CD4-positive, alpha-beta T cell treated with Interleukin-6 at 100 ng/mL for 8 hours (primary cell): ENCODE measurements around the gene CDON.
A peak's percentile ranks its signal among the peaks of the same experiment; 100 is the strongest.

ENCODE experiments used
- DNase-seq: peaks from one replicate; pipeline ENCODE4 v3.0.0-alpha.2; 2020; ENCODE audit warnings: mixed read lengths, low spot score

Gene CDON

DNA sequence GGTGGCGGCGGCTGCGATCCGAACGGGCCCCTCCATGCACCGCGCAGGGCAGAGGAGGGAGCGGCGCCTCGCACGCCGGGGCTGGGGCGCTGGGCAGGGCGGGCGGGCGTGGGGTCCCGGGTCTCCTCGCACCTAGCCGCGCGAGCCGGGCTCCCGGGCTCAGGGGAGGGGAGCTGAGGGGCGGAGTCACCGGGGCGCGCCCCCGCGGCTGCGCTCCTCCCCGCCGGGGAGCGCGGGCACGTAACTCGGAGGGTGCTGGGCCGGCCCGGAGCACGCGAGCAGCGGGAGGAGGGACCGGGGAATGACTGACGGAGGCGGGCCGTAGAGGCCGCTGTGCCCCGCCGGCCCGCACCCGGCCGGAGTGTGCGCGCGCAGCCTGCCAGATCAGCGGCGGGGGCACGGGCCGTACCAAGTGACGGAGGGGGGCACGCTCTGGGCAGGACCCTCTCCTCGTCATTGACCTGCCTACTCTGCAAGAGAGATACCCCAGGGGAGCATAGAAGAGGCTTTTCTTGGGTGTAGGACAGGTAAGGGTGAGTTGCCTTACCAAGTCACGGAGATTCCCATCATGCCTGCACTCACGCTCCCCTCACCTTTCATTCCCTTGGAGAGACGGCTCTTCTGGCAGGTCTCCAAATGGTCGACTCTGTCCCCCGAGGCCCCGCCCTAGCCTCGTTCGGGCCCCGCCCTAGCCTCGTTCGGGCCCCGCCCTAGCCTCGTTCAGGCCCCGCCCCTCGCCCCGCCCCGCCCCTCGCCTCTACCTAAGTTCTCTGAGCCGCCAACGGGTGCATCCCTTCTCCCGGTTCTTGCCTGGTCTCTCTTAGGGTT, at the start of gene CDON:
TSS of gene CDON (minus strand) at position 188 of the 828 bp plus-strand sequence. CDS start 39,390 bp downstream, outside the sequence.
- DNase-seq, result peak; percentile 91

DNA sequence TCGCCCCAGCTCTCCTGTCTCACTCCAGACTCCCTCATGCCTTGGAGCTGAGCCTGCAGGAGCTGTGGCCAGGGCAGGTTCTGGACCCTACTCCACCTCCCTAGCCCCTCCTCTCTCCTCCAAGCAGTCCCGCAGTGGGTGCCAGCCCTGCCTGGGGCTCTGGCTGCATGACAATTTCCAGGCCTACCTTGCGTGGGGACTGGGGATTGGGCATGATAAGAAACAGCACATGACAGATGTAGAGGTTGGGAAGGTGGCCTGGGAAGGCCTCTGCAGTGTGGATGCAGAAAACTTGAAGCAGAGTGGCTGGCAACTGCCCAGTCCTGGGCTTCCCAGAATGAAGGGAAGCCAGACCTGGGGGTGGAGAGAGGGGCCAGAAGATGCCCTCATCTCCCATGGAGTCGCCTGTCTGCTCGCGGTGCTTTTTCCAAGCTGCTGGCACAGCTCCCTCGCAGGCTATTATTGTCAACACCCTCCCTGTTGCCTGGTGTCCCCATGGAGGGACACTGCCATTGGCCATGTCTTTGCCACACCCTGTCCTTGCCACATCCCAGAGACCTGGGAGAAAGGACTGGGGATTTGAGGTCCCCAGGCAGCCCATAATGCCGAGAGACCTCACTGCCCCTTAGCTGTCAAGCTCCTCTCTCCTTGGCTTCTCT, 48.9 kb upstream of the CDON start:
- DNase-seq, result no peak

- DNase-seq, result no peak
Observed at GRCh38 chr11:126109941-126110731, 47.5 kb upstream of the CDON start.

DNA sequence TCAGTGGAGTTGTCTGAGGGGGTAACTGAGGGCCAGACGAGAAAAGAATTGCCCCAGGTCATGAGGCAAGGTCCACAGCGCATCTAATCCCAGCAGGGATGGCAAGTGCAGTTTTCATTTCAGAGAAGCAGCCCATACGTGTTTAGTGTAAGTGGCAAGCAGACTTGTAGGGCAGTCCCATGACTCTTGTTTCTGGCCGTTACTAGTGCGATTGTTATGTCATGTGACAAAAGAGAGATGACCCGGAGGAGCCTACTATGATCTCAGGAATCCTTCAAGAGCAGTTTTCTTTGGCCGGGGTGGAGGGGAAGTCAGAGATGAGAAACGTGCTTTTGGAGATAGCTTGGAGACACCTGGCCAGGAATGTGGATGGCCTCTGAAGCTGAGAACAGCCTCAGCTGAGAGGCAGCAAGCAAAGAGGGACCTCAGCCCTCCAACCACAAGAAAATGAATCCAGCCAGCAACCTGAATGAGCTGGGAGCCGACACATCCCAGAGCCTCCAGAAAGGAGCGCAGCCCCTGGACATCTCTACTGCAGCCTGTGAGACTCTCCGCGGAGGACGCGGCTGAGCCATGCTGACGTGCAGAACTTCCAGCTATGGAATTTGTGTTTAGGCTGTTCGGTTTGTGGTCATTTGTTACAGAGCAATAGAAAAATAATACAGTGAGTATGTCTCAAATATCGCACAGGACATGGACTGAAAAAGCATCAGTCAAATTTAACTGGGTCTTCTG, 44.1 kb upstream of the CDON start:
- no peak for DNase-seq

- no peak for DNase-seq
Observed at GRCh38 chr11:126105748-126106080, 43.0 kb upstream of the CDON start.

DNA sequence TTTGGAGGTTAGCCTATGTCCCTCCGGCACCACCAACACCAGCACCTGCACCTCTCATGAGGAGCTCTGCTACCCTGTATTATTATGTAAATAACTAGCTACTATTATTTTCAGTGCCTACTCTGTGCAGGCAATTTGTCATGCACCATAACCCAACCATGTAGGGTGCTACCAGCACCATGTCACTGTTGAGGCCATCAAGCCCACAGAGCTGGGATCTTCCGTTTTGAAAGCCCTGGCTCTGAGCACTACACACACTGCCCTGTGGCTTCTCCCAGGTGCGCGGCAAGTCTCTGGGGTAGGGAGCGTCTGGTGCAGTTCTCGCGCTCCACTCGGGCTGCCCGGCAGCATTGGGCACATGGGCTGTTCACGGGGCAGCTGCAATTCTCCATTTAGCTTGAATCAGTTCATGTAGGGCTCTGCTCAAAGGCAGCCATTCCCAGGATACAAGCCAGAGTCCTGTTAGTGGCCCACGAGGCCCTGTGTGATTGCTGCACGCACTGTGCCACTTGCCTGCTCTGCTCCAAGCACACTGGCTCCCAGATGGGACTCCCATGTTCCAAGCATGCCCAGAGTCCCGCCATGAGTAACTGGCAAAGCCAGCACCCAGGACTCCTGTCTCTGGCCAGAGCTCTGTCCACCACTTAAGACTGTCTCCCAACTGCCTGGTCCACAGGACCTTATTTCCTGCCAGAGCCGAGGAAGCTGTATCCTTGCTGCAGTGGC, 42.5 kb upstream of the CDON start:
- DNase-seq, result no peak

- no peak for DNase-seq
Observed at GRCh38 chr11:126104420-126104819, 41.8 kb upstream of the CDON start.

GRCh38 chr11:126103150-126103549, 40.5 kb upstream of the CDON start:
- DNase-seq, result no peak

- DNase-seq, result no peak
Observed at GRCh38 chr11:126102436-126102981, 39.8 kb upstream of the CDON start.

- DNase-seq, result no peak
Observed at GRCh38 chr11:126101930-126102283, 39.2 kb upstream of the CDON start.

GRCh38 chr11:126101251-126101929, 38.7 kb upstream of the CDON start:
- no peak for DNase-seq

- no peak for DNase-seq
Observed at GRCh38 chr11:126100716-126101115, 38.0 kb upstream of the CDON start.

GRCh38 chr11:126098204-126098769, 35.6 kb upstream of the CDON start:
- no peak for DNase-seq

DNA sequence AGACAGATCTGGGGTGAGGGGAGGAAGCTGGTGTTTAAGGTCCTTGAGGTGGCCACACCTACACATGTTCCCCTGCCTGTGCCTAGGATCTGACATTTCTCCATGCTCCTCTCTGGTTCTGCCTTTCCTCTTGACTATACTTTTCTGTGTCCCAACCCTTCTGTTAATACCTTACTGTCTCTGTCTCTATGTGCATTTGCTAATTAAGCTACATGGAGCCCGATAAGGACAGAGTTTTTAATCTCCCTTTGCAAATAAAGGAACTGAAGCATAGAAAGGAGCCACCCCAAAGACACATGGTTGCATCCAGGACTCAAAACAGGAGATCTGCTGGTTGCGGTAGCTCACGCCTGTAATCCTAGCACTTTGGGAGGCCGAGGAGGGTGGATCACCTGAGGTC, 33.1 kb upstream of the CDON start:
- DNase-seq, result no peak

DNA sequence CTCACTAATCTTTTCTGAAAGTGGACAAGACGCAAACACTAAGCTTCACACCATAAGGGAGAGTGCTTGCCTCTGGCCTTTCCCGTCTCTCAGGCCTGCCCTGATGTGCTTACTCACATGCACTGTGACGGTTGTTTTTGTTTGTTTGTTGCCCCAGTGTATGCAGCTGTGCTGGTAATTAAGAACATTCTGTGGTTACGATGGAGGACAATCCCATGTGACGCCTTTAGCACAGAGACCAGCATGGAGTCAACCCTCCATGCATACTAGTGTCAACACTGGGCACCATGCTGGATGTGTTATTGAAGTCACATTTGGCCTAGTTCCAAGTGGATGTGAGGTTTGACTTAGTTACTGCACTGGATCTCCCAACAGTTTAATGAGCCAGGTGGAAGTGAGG, 27.8 kb upstream of the CDON start:
- DNase-seq, result no peak

GRCh38 chr11:126088999-126089398, 26.3 kb upstream of the CDON start:
- DNase-seq, result no peak

DNA sequence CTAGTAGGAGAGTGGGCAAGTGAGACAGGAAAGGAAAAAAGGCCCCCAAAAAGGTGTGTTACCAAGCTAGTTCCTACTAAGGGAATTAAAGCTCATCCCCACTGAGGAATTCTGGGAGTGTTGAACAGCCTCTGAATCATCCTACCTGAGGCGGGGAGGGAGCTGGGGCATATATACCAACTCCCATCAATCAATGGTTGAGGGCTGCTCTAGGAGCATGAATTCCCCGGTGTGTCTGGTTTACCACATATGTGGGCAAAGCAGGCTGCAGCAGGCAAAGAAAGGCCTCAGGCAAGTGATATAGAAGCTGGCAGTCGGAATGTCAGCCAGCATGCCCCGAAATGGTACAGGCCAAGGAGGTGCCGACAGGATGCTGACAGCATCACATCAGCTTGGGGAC, 23.6 kb upstream of the CDON start:
- no peak for DNase-seq

- no peak for DNase-seq
Observed at GRCh38 chr11:126084608-126084912, 21.9 kb upstream of the CDON start.

DNA sequence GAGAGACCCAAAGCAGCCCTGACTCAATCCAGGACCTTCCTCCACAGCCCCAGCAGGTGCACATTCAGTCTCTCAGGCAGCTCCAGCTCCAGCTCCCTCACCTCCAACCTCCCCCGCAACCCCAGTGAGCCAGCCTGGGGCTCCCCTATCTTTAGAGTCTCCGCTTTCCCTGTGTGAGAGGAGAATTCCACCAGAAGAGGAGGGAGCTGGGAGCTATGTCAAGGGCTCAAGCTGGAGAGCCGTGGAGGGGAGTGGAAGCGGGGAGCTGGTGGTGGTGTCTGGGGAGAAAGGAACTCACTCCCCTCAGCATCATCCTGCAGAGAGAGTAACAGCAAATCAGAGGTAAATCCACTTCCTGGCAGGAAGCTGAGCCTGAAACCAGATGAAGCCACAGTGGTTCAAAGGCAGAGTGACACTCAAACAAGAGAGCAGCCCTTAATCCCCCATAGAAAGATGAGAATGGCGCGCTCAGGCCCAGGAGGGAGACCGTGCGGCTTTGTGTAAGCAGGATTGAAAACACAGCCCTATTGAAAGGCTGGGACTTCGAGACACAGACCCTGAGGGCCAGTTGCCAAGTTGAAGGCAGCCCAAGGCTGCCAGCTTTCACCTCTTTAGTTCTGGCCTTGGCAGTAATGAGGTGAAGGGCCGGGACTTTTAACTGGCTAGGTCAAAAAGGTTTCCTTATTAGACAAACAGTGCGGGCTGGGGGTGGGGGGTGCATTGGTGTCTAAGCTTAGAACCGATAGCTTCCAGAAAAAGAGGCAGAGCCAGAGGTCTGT, 21.4 kb upstream of the CDON start:
- DNase-seq, result peak; percentile 70
